ENCODE data around the gene SLC22A5.

The SLC22A5 gene

GRCh38 chr5:132368186-132368585 is 1.3 kb upstream of the SLC22A5 start:
- no peak for DNase-seq

GRCh38 chr5:132369007-132369473 is 470 bp upstream of the SLC22A5 start:
- DNase-seq: no peak

GRCh38 chr5:132370181-132370970 is 866 bp downstream of the SLC22A5 start:
- no peak for DNase-seq

GRCh38 chr5:132370971-132371602 is 1.6 kb downstream of the SLC22A5 start:
- DNase-seq: no peak

- DNase-seq: no peak
These were observed 2.1 kb downstream of the SLC22A5 start for GRCh38 chr5:132371603-132371994.

GRCh38 chr5:132372127-132372526 is 2.6 kb downstream of the SLC22A5 start:
- DNase-seq: no peak

GRCh38 chr5:132372542-132372941 is 3.0 kb downstream of the SLC22A5 start:
- DNase-seq: no peak

GRCh38 chr5:132375957-132376356 is 6.4 kb downstream of the SLC22A5 start:
- no peak for DNase-seq

GRCh38 chr5:132376694-132377641 is 7.5 kb downstream of the SLC22A5 start:
- DNase-seq: no peak

- no peak for DNase-seq
These were observed 8.2 kb downstream of the SLC22A5 start for GRCh38 chr5:132377738-132378137.

- no peak for DNase-seq
These were observed 9.1 kb downstream of the SLC22A5 start for GRCh38 chr5:132378580-132378979.

- no peak for DNase-seq
These were observed 10.5 kb downstream of the SLC22A5 start for GRCh38 chr5:132380047-132380446.

GRCh38 chr5:132380741-132381140 is 11.2 kb downstream of the SLC22A5 start:
- no peak for DNase-seq

GRCh38 chr5:132381614-132382013 is 12.1 kb downstream of the SLC22A5 start:
- DNase-seq: no peak

GRCh38 chr5:132383261-132383660 is 13.8 kb downstream of the SLC22A5 start:
- DNase-seq: no peak

- no peak for DNase-seq
These were observed 14.5 kb downstream of the SLC22A5 start for GRCh38 chr5:132383984-132384383.

GRCh38 chr5:132384506-132385050 is 15.1 kb downstream of the SLC22A5 start:
- DNase-seq: no peak

- DNase-seq: peak; percentile 74
These were observed 16.0 kb downstream of the SLC22A5 start for GRCh38 chr5:132385326-132386105.

- DNase-seq: peak; percentile 81
These were observed 17.3 kb downstream of the SLC22A5 start for GRCh38 chr5:132386644-132387286.

- no peak for DNase-seq
These were observed 18.2 kb downstream of the SLC22A5 start for GRCh38 chr5:132387640-132388117.
